RKO (cell line): Measurements from ENCODE around the gene DISP3.

Source experiments
- DNase-seq: peaks from one replicate; pipeline ENCODE4 v3.0.0-alpha.2; 2016; ENCODE audit warnings: low spot score

The DISP3 gene

GRCh38 chr1:11478571-11479374 lies at the start of gene DISP3:
DISP3 (plus strand) TSS chr1:11479155; CDS start chr1:11500993, 21,838 bp downstream.
- DNase-seq = no peak

- no peak for DNase-seq
These were observed 49.7 kb upstream of the DISP3 start for GRCh38 chr1:11429226-11429625.

GRCh38 chr1:11429935-11430334 lies 49.0 kb upstream of the DISP3 start:
- DNase-seq = no peak

DNA sequence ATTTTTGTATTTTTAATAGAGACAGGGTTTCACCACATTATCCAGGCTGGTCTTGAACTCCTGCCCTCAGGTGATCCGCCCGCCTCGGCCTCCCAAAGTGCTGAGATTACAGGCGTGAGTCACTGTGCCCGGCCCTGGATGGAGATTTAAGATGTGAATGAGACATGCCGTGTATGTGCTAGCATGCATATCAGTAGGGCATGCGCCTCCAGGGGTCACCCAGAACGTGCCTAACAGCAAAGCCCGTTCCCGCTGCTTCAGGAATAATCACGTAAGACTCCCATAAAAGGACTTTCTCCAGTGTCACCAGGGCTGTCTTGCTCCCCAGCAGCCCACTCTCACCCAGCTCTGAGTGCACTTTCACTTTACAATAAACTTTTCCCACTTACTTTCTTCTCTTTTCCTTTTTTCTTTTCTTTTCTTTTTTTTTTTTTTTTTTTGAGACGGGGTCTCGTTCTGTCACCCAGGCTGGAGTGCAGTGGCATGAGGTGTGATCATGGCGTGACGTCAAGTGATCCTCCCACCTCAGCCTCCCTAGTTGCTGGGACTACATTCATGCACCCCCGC lies 46.9 kb upstream of the DISP3 start:
- no peak for DNase-seq

GRCh38 chr1:11432526-11432925 lies 46.4 kb upstream of the DISP3 start:
- DNase-seq = no peak

- no peak for DNase-seq
These were observed 44.5 kb upstream of the DISP3 start for GRCh38 chr1:11434501-11434900.

GRCh38 chr1:11434926-11435325 lies 44.0 kb upstream of the DISP3 start:
- DNase-seq = no peak

GRCh38 chr1:11438996-11439395 lies 40.0 kb upstream of the DISP3 start:
- DNase-seq = no peak

DNA sequence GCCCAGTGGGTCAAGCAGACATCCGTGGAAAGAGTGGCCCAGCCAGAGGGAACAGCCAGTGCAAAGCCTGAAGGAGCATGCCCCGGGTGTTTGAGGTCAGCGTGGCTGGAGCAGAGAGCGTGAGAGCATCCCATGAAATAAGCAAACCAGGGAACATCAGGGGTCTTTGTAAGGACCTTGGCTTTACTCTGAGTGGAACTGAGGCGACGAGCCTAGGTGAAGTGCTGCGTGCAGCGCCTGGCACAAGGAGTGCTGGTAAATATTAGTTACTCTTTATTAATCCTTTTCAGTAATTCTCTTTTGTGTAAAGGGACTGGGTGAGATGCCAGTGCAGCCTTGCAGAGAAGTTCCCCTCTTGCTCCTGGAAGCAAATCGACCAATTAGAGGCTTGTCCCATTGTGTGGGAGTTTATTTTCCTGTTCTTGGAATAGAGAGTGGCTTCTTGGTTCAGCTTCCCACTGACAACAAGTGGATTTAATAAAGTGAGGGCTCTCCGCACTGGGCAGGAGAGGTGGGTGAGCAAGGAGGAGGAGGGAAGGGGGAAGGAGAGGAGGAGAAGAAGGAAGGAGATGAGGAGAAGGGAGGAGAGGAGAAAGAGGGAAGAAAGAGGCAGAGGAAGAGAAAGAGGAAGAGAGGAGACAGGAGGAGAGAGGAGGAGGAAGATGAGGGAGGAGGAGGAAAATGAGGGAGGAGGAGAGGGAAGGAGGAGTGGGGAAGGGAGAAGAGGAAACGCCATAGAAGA lies 37.6 kb upstream of the DISP3 start:
- no peak for DNase-seq

- DNase-seq = no peak
These were observed 35.9 kb upstream of the DISP3 start for GRCh38 chr1:11443043-11443442.

- no peak for DNase-seq
These were observed 34.8 kb upstream of the DISP3 start for GRCh38 chr1:11443961-11444658.

DNA sequence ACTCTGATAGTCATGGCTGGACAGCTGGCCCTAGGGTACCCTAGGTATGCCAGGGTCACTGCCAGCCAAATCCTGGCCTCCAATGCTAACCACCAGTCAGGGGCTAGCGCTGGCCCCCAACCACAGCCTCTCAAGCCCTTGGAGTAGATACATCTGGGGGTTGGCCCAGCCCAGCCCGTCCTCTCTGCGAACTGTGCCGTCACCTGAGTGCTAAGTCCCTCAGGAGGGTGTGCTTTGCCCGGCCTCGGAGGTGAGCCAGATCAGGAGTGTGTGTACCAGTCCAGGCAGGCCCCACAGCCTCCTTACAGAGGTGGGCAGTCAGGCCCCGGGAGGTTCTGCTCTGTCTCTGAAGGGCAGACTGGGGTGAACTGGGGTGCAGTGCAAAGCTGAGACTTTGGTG lies 34.0 kb upstream of the DISP3 start:
- DNase-seq = no peak

GRCh38 chr1:11447903-11448302 lies 31.1 kb upstream of the DISP3 start:
- DNase-seq = no peak

GRCh38 chr1:11448373-11449099 lies 30.4 kb upstream of the DISP3 start:
- DNase-seq = no peak

DNA sequence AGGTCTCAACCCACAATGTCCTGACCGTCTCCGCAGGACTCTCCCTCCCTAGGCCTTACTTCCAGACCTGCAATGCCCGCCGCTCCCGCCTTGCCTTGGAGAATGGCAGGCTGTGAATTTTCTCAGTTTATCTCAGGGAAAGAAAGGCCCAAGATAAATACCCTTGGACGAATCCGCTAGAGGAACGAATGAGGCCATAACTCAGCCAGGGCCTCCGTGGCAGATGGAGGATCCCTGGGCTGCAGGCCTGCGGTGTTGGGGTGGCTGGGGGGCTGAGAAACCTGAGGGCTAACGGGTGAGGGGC lies 29.9 kb upstream of the DISP3 start:
- DNase-seq = no peak

GRCh38 chr1:11450310-11450709 lies 28.6 kb upstream of the DISP3 start:
- DNase-seq = no peak

GRCh38 chr1:11453742-11454491 lies 25.0 kb upstream of the DISP3 start:
- DNase-seq = no peak

DNA sequence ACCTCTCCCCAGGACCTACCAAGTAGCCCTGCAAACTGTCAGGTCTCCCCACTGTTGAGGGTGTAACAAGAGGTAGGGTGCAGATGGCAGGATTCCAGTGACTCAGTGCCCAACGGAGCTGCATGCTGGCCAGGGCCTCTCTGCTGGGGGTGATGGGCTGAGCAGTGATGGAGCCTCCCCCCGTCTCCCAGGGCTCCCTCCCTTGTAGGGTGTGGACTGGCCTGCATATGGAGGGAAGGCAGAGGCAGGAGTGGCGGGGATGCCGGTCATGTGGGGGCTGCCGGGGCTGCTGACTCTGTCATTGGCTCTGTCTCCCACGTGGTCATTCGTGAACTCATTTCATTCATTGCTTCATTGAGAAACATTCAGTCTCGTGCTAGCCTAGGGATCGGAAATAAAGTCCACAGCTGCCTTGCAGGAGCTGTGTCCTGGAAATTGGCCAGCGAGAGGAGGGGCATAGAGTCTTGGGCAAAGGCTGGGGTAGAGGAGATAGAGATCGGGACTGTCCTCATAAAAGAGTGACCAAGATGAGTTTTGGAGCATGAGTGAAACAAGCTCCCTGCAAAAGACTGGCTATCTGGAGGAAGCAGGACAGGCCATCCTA lies 22.9 kb upstream of the DISP3 start:
- no peak for DNase-seq

GRCh38 chr1:11456965-11457364 lies 22.0 kb upstream of the DISP3 start:
- no peak for DNase-seq

DNA sequence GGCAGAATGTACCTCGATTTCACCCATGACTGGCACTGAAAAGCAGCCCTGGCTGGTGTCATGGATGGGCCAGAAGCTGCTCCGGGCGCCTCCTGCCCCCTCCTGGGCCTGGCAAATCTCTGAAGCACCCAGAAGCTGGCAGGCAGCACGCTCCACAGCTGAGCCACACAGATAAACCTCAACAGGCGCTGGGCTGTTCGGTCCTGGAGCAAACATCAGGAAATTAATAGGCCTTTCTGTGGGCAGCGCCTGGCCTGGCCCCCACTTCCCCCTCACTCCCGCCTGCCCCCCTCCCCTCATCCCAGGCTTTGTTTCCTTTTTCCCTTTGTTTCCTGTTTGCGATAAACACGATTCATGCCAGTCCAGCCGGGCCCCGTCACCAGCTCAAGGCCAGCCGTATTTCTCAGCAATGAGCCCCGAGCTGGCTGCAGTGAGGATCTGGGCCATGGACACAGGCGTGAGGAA lies 20.1 kb upstream of the DISP3 start:
- DNase-seq = no peak
